ENCODE results near the gene PTGFRN.

The PTGFRN gene

DNA sequence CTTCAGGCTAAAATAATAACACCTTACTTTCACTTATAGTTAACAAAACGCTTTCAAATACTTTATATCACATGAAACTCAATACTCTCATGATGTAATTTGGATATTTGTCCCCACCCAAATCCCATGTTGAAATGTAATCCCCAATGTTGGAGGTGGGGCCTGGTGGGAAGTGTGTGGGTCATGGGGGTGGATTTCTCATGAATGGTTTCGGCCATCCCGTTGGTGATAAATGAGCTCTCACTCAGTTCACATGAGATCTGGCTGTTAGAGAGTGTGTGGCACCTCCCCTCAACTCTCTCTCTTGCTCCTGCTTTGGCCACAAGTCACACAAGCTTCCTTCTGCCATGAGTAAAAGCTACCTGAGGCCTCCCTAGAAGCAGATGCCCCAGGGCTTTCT lies 22.5 kb upstream of the PTGFRN start:
- H3K4me3 ChIP-seq (ENCODE audit: low read depth, low read length) = no peak overlapping the region

- H3K4me3 ChIP-seq (ENCODE audit: low read depth, low read length) = no peak overlapping the region
Measured at GRCh38 chr1:116889380-116889779, 20.3 kb upstream of the PTGFRN start.

GRCh38 chr1:116891396-116892079 lies 18.2 kb upstream of the PTGFRN start:
- no peak overlapping the region for H3K4me3 ChIP-seq (ENCODE audit: low read depth, low read length)

DNA sequence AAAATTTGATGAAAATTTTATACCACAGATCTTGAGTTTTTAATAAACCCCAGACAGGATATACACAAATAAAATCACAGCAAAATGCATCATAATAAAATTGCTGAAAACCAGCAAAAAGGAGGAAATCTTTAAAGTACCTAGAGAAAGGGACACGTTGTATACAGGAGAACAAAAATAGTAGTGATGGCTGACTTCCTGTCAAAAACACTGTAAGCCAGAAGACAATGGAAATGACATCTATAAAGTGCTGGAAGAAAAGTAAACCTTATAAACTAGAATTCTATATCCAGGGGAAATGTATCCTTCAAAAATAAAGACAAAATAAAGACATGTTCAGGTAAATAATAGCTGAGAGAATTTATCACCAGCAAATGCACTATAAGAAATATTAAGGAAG lies 14.6 kb upstream of the PTGFRN start:
- no peak overlapping the region for H3K4me3 ChIP-seq (ENCODE audit: low read depth, low read length)

DNA sequence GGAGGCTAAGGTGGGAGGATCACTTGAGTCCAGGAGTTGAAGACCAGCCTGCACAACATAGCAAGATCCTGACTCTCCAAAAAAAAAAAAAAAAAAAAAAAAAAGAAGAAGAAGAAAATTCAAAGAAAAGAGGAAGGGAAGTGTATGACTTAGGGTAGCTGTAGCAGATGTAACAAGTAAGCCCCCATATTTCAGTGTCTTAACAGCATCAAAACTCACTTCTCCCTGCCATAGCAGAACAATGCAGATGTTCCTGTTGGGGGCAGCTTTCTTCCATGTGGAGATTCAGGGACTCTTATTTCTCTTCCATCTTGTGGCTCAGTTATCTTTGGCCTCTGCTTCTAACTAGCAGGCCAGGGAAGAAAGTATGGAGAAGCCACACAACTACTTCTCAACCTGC lies 10.2 kb upstream of the PTGFRN start:
- no peak overlapping the region for H3K4me3 ChIP-seq (ENCODE audit: low read depth, low read length)

GRCh38 chr1:116900471-116901365 lies 9.0 kb upstream of the PTGFRN start:
- no peak overlapping the region for H3K4me3 ChIP-seq (ENCODE audit: low read depth, low read length)

DNA sequence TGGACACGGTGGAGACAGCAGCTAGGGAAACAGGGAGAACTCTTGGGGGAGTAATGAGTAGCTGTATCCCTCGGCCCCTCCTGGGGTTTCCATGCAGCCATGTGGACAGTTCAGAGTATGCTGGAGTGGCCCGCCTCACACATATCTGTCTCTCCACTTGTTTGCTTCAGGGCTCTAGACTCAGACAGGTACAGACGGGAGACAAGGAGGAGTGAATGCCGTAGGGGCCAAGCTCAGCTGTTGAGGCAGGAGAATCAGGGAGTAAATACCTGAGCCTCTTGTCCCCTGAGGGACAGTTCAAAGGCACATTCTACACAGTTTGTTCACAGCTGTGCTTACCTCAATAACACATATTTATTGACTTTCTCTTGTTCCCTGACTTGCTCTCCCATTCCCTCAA lies 7.7 kb upstream of the PTGFRN start:
- H3K4me3 ChIP-seq (ENCODE audit: low read depth, low read length) = no peak overlapping the region

- H3K4me3 ChIP-seq (ENCODE audit: low read depth, low read length) = no peak overlapping the region
Measured at GRCh38 chr1:116902723-116903383, 6.9 kb upstream of the PTGFRN start.

GRCh38 chr1:116904791-116905320 lies 4.9 kb upstream of the PTGFRN start:
- H3K4me3 ChIP-seq (ENCODE audit: low read depth, low read length) = no peak overlapping the region

DNA sequence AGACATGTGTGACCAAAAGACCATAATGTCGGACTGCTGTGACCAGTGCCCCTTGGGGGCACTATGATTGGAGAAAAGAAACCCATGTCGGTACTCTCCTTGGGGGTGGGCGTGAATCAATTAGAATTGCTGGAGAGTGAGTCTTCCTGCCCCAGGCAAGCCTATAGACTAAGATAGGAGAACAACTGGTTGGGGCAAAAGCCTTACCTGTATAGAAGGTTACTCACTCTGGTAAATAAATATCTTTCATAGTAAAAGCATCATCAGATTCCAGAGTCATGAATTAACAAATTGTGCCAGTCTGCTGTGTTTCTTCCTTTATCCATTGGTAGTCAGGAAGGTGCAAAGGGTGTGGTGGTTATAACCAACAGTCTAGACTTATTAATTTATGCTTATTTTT lies 2.9 kb upstream of the PTGFRN start:
- H3K4me3 ChIP-seq (ENCODE audit: low read depth, low read length) = no peak overlapping the region

DNA sequence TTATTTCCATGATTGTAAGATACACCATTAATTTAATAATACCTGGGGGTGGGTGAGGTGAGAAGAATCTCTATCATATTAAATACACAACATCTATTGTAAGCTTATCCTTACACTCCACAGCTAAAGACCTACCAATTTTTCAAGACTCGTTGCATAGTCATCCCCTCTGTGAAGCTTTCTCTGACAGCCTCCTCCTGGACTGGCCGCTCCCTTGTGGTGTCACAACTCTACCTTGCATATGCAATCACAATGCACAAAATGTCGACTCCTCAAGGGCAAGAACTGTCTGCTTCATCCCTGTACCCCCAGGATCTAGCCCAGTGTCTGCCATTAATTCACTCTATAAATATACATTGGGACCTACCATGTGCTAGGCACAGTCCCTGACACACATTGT lies 2.4 kb upstream of the PTGFRN start:
- no peak overlapping the region for H3K4me3 ChIP-seq (ENCODE audit: low read depth, low read length)

- no peak overlapping the region for H3K4me3 ChIP-seq (ENCODE audit: low read depth, low read length)
Measured at GRCh38 chr1:116908266-116908665, 1.4 kb upstream of the PTGFRN start.

DNA sequence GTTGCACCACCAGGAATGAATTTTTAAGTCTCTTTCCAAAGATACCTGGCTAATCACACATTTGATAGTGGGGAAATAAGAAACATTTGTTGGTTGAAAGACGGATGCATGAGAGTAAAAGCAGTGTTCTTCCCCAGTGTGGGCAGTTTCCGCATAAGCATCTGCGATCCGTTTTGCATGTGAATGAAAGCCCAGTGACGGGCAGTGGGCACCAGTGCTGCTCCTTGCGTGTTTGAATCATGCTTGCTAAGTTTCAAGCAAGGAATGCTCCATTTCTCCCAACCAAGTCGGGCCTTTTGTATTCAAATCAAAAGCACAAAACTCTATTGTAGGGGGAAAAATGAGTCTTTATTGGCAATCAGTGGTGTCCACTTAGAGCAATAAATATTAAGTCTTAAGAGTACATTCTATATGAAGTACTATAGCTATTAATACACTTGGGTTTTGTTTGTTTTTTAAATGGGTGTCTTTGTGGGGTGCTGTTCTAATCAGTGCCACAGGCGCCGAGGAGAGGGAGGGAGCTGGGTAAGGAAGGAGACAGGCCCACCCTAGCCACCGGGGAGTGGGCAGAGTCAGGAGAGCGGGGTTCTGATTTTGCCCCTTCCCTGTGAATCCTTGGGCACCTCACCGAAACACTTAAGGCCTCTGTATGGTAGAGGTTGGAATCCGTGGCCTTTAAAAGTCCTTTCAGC lies 750 bp upstream of the PTGFRN start:
- peak overlapping the region; percentile 60 for H3K4me3 ChIP-seq (ENCODE audit: low read depth, low read length)

DNA sequence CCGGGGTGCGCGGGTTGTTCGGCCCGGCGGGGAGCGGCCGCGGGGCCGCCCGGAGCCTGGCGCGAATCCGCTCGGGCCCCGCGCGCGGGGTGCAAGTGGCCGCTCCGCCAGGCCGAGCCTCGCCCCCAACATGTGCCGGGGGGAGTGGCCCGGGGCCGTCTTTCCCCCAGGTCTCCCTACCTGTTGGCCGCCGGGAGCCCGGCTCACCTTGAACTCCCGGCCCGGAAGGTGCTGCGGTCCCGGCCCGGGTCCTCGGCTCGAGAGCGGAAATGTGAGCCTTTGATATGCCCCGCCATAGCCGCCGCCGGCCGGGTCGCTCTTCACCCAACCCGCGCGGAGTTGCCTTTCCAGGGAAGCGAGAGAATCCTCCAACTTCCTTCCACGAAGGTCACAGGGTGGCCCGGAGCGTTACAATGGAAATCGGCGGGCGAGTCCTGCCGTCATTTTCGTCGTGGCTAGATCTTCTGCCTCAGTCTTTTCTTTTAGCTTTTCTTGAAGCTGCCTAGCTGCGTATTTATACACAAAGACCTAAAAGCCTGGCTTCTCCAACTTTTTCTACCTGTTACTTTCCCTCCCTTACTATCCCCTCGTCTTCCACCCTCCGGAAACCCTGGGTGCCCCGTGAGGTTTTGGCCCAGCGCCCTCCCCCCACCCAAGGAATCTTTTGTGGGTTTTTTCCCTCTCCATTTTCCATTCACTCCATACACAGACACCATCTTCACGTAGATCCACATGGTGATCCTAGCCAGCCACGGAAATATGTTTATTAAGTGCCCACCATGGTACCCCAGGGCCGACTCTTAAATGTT lies 867 bp downstream of the PTGFRN start:
- H3K4me3 ChIP-seq (ENCODE audit: low read depth, low read length) = peak overlapping the region; percentile 60

DNA sequence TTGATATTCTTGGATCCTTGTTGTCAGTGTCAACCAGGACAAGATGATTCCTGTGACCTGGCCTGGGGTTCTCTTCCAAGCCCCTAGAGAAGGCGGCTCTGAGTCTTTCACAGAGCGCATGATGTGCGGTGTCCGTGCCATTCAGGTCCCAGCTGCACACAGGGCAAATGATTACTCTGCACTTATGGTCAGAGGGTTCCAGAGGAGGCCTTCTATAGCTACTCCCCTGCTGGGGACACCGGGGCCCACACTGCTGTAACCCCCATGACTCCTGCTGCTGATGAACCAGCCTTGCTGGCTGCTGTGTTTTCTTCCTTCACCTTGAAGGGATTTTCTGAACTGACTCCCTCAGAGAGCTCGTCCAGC lies 1.5 kb downstream of the PTGFRN start:
- H3K4me3 ChIP-seq (ENCODE audit: low read depth, low read length) = peak overlapping the region; percentile 60

- no peak overlapping the region for H3K4me3 ChIP-seq (ENCODE audit: low read depth, low read length)
Measured at GRCh38 chr1:116911779-116912469, 2.2 kb downstream of the PTGFRN start.

GRCh38 chr1:116912846-116913245 lies 3.1 kb downstream of the PTGFRN start:
- no peak overlapping the region for H3K4me3 ChIP-seq (ENCODE audit: low read depth, low read length)

DNA sequence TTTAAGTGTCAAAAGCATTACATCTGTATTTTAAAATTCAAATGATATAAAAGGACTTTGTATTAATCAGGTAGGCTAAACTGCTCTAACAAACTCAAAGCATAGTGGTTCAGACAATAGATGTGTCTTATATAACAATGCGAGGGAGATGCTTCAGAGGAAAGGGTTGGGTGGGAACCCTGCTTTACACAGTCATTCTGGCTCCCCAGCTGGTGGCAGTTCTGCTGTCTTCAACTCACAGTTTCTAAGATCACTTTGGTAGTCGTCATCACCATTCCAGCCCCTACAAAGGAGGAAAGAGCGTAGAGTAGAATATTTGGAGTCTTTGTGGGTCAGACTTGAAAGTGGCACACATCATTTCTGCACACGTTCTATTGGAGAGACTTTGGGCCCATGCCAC lies 4.2 kb downstream of the PTGFRN start:
- H3K4me3 ChIP-seq (ENCODE audit: low read depth, low read length) = no peak overlapping the region

DNA sequence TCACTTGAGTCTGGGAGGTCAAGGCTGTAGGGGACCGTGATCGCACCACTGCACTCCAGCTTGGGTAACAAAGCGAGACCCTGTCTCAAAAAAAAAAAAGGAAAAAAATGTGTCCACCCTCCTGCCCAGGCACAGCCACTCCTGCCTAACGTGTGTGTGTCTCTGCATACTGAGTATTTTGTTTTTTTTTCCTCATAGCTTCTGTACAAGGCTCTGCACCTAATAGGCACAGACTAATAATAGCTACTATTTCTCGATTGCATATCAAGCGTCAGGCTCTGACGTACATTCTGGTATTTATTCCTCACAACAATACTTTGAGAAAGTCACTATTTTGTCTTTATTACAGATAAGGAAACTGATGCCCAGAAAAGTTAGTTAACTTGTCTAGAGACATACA lies 5.0 kb downstream of the PTGFRN start:
- H3K4me3 ChIP-seq (ENCODE audit: low read depth, low read length) = no peak overlapping the region
